GM12878 (cell line): ENCODE measurements around the gene ELAVL1. TPM values are rescaled to one million over a fixed set of nuclear protein-coding genes. Genes with fewer than 3 reads are reported as not detected.

ENCODE experiments used
- ATAC-seq: fragments of 200-7000 bp; cut with Tn5 transposase; 3 replicates; pipeline ENCODE4 v1.9.1; 2020; ENCODE audit warnings: mild to moderate bottlenecking, moderate library complexity
- BruUV-seq: library from RNA; stranded (reverse); fragments of 400-500 nt; replicated peaks from 2 replicates; lab custom pipeline; 2021; lab: Mats Ljungman, UMichigan
- CTCF ChIA-PET: fragments of 300-600 bp; sonication (Branson Sonifier 250); formaldehyde crosslinking; extraction: SDS; loops from one replicate; lab custom pipeline; 2021; ENCODE audit warnings: inconsistent platforms; lab: Yijun Ruan, JAX
- POLR2A ChIA-PET: fragments of 350-600 bp; formaldehyde crosslinking; extraction: SDS; loops from one replicate; lab custom pipeline; 2021; ENCODE audit warnings: inconsistent platforms; lab: Charles Lee
- RAD21 ChIA-PET: fragments of 300-600 bp; sonication (Branson Sonifier 250); formaldehyde crosslinking; loops from one replicate; lab custom pipeline; 2023; ENCODE audit warnings: antibody characterized with exemption; ENCODE audit not compliant: unreplicated experiment; lab: Charles Lee
- SMC1A ChIA-PET: fragments of 300-600 bp; sonication (Branson Sonifier 250); formaldehyde crosslinking; loops from one replicate; lab custom pipeline; 2023; ENCODE audit not compliant: unreplicated experiment, uncharacterized antibody; lab: Charles Lee
- DNase-seq: peaks from one replicate; pipeline ENCODE4 v3.0.0-alpha.2; 2011; ENCODE audit warnings: low read depth, low spot score
- FAIRE-seq: peaks from 3 replicates; lab custom pipeline; 2011; peaks lifted over from hg19 to GRCh38; lab: Jason Lieb, UNC
- H2AFZ ChIP-seq: 2 replicates; pipeline ENCODE4 v1.6.0; 2011; ENCODE audit warnings: low read depth, low read length, control low read depth; ENCODE audit not compliant: control insufficient read depth
- H3K27ac ChIP-seq: 2 replicates; pipeline ENCODE4 v1.5.1; 2011; ENCODE audit warnings: control low read depth; ENCODE audit not compliant: control insufficient read depth, insufficient read depth
- H3K27me3 ChIP-seq, 2 experiments: replicated peaks in 1 of 2; 2 replicates each; pipeline versions ENCODE4 v1.6.0 to v1.6.1; 2011; ENCODE audit warnings: low read length in 1 of 2; ENCODE audit not compliant: control insufficient read depth in 2 of 2, insufficient read depth in 2 of 2
- H3K36me3 ChIP-seq, 2 experiments: 2 replicates each; pipeline ENCODE4 v1.5.1; 2011; ENCODE audit warnings: low read length in 1 of 2; ENCODE audit not compliant: control insufficient read depth in 2 of 2, insufficient read depth in 2 of 2
- H3K4me1 ChIP-seq: 2 replicates; pipeline ENCODE4 v1.6.1; 2011; ENCODE audit warnings: mild to moderate bottlenecking, low read length, moderate library complexity, mixed read lengths; ENCODE audit not compliant: control insufficient read depth, insufficient read depth
- H3K4me2 ChIP-seq: 2 replicates; pipeline ENCODE4 v1.6.0; 2011; ENCODE audit warnings: control low read depth; ENCODE audit not compliant: control insufficient read depth, insufficient read depth
- H3K4me3 ChIP-seq: fragments of 200-600 bp; sonication (generic); 2 replicates; pipeline ENCODE4 v1.5.1; 2016
- H3K79me2 ChIP-seq: 2 replicates; pipeline ENCODE4 v1.6.0; 2011; ENCODE audit warnings: low read length; ENCODE audit not compliant: control insufficient read depth, insufficient read depth
- H3K9ac ChIP-seq: 2 replicates; pipeline ENCODE4 v1.8.0; 2011; ENCODE audit warnings: low read length, control low read depth, mixed read lengths; ENCODE audit not compliant: control insufficient read depth, insufficient read depth
- H3K9me3 ChIP-seq: replicated peaks from 3 replicates; pipeline ENCODE4 v1.5.1; 2011; ENCODE audit warnings: mild to moderate bottlenecking, low read length; ENCODE audit not compliant: control insufficient read depth, insufficient read depth
- H4K20me1 ChIP-seq: 2 replicates; pipeline ENCODE4 v1.6.0; 2011; ENCODE audit not compliant: control insufficient read depth, insufficient read depth
- CBX5 ChIP-seq: sonication (generic); IDR thresholded peaks from 2 replicates; pipeline ENCODE4 v1.6.1; 2016; ENCODE audit warnings: low read depth, moderate library complexity, mild to moderate bottlenecking, inconsistent platforms
- ETV6 ChIP-seq, 2 experiments: fragments of 450-650 bp in 1 of 2; IDR thresholded peaks in 1 of 2; conservative IDR thresholded peaks in 1 of 2; 2 replicates each; pipeline ENCODE4 v1.6.1; 2014; ENCODE audit warnings: antibody characterized with exemption in 1 of 2, borderline replicate concordance in 1 of 2, low read depth in 1 of 2, mild to moderate bottlenecking in 1 of 2, moderate library complexity in 1 of 2
- GATAD2B ChIP-seq: fragments of 450-650 bp; conservative IDR thresholded peaks from 2 replicates; pipeline ENCODE4 v1.6.1; 2017; ENCODE audit warnings: low read depth, mild to moderate bottlenecking, moderate library complexity
- HCFC1 ChIP-seq: fragments of 150-350 bp; IDR thresholded peaks from 2 replicates; pipeline ENCODE4 v1.6.1; 2014; ENCODE audit warnings: low read length
- POLR2A ChIP-seq: IDR thresholded peaks from 2 replicates; pipeline ENCODE4 v1.6.1; 2011; ENCODE audit warnings: low read depth, mild to moderate bottlenecking, low read length
- STAT1 ChIP-seq: fragments of 450-650 bp; conservative IDR thresholded peaks from 2 replicates; pipeline ENCODE4 v1.6.1; 2014; ENCODE audit warnings: antibody characterized with exemption, mild to moderate bottlenecking
- STAT3 ChIP-seq: IDR thresholded peaks from 2 replicates; pipeline ENCODE4 v1.6.1; 2011; ENCODE audit warnings: low read depth, low read length, improper control_type of control experiment
- YY1 ChIP-seq: IDR thresholded peaks from 2 replicates; pipeline ENCODE4 v1.6.1; 2011; ENCODE audit warnings: low read depth, mild to moderate bottlenecking, low read length
- WGBS: methylation state at CpG from one replicate; pipeline ENCODE4 v1.1.6; 2016; ENCODE audit warnings: low lambda C conversion rate; ENCODE audit not compliant: insufficient replicate concordance, insufficient coverage; ENCODE audit errors: missing lambda C conversion rate; 5-methylcytosine and 5-hydroxymethylcytosine counted together
- in situ Hi-C: fragments of 300-500 bp; cut with MboI; formaldehyde crosslinking; loops from 9 replicates; pipeline ENCODE4 v1.14.3; 2018; ENCODE audit warnings: mixed read lengths
- intact Hi-C: fragments of 100-400 bp; cut with micrococcal nuclease; formaldehyde crosslinking; loops from one replicate; pipeline ENCODE4 v1.14.2; 2022; ENCODE audit not compliant: unreplicated experiment
- polyA plus RNA-seq, 11 experiments: library from polyadenylated mRNA; depleted of rRNA in 4 of 11; unstranded in 6 of 11; stranded (reverse) in 5 of 11; fragments of >200 nt; fragmentation: Nextera tagmentation in 4 of 11; fragmentation: Illumina TruSeq in 1 of 11; extraction: Ambion mirVana in 4 of 11; extraction: Trizol in 1 of 11; gene quantifications; 1 replicate in 1 of 11; 2 replicates in 10 of 11; pipeline versions ENCODE4 v1.2.1 to v1.2.3, GENCODE V29; 2011 to 2016; ENCODE audit warnings: inconsistent platforms in 2 of 11, missing spikeins in 2 of 11, low read depth in 1 of 11
- total RNA-seq, 4 experiments: library from RNA; depleted of rRNA in 3 of 4; stranded (reverse); fragments of >200 nt in 3 of 4; fragmentation: Illumina TruSeq in 1 of 4; extraction: Trizol in 1 of 4; gene quantifications; 2 replicates each; pipeline versions ENCODE4 v1.2.1 to v1.2.3, GENCODE V29; 2013 to 2021
- TF ChIP-seq, protein P1 (sequence below): IDR thresholded peaks from 2 replicates; pipeline ENCODE4 v1.6.1; 2012; ENCODE audit warnings: low read depth, low read length, improper control_type of control experiment
- TF ChIP-seq, protein P2 (sequence below): fragments of 450-650 bp; IDR thresholded peaks from 2 replicates; pipeline ENCODE4 v1.6.1; 2017; ENCODE audit warnings: borderline replicate concordance
- TF ChIP-seq, protein P3 (sequence below): fragments of 450-650 bp; IDR thresholded peaks from 2 replicates; pipeline ENCODE4 v1.6.1; 2017; ENCODE audit warnings: mild to moderate bottlenecking, low read depth, inconsistent platforms; ENCODE audit not compliant: poor library complexity, severe bottlenecking
- TF ChIP-seq, protein P4 (sequence below): fragments of 450-650 bp; IDR thresholded peaks from 2 replicates; pipeline ENCODE4 v1.6.1; 2017; ENCODE audit warnings: mild to moderate bottlenecking, moderate library complexity
- TF ChIP-seq, protein P5 (sequence below): fragments of 450-650 bp; formaldehyde crosslinking; IDR thresholded peaks from 2 replicates; pipeline ENCODE4 v1.4.0; 2022; ENCODE audit warnings: mild to moderate bottlenecking, moderate library complexity

Gene ELAVL1
- total and polyA plus RNA-seq, 10 of the 15 experiments (the other 5 are each of a cell fraction or from before 2014, with no cell fraction given), result 7.4 to 155 (median 70.3) TPM

DNA sequence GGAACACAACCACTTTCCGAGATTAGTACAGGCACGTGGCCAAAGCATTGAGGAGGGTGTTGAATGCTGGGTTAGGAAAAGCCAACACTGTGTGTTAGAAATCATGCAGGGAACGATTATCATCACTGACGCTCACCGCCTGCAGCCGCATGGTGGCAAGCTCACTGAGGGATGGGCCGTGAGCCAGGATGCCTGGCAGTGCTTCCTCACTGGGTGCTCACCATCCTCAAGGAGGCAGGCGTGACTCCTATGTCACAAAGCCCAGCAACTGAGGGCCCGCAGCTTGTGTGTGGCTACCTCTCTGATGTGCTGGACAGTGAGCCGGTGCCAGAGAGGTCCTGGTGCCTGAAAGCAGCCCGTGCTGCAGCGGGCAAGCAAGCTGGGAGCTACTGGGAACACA lies 31.6 kb downstream of the ELAVL1 start:
- FAIRE-seq (no peak), DNase-seq (no peak), ATAC-seq (no peak)
- ChIA-PET RAD21 (no interaction called here), CTCF (no interaction called here), POLR2A (no interaction called here), SMC1A (no interaction called here)
- Histone ChIP-seq H3K9me3 (no peaks in the 10 kb centered on the region), H3K4me2 (no peak overlapping the region), H3K36me3 (peaks cover 27 to 40% of the 10 kb centered on the region in 2 experiments; a peak in 3 of 4 replicates), H4K20me1 (no peaks in the 10 kb centered on the region), H2AFZ (no peak overlapping the region), H3K9ac (no peak overlapping the region), H3K4me3 (no peak overlapping the region), H3K27ac (no peak overlapping the region), H3K27me3 (no peaks in the 10 kb centered on the region), H3K79me2 (no peaks in the 10 kb centered on the region), H3K4me1 (no peaks in the 10 kb centered on the region)
- in situ Hi-C loops (no loop called here), intact Hi-C loops (no loop called here)
- BruUV-seq, result no TSS peak
- WGBS, result 97% methylated on average over 12 of the region's 12 CpGs
- TF ChIP-seq ETV6 (conservative IDR thresholded peaks at IDR 0.05 in 1 of 2, IDR thresholded peaks at IDR 0.05 in 1 of 2; ENCODE audit: borderline replicate concordance in 1 of 2, low read depth in 1 of 2) (no peak), CBX5 (no peak), STAT1 (no peak), YY1 (no peak), POLR2A (no peak), HCFC1 (no peak), GATAD2B (no peak), STAT3 (no peak)
- TF ChIP-seq, protein P1, sequence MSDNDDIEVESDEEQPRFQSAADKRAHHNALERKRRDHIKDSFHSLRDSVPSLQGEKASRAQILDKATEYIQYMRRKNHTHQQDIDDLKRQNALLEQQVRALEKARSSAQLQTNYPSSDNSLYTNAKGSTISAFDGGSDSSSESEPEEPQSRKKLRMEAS, result no peak
- TF ChIP-seq, protein P2, sequence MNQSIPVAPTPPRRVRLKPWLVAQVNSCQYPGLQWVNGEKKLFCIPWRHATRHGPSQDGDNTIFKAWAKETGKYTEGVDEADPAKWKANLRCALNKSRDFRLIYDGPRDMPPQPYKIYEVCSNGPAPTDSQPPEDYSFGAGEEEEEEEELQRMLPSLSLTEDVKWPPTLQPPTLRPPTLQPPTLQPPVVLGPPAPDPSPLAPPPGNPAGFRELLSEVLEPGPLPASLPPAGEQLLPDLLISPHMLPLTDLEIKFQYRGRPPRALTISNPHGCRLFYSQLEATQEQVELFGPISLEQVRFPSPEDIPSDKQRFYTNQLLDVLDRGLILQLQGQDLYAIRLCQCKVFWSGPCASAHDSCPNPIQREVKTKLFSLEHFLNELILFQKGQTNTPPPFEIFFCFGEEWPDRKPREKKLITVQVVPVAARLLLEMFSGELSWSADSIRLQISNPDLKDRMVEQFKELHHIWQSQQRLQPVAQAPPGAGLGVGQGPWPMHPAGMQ, result no peak
- TF ChIP-seq, protein P3, sequence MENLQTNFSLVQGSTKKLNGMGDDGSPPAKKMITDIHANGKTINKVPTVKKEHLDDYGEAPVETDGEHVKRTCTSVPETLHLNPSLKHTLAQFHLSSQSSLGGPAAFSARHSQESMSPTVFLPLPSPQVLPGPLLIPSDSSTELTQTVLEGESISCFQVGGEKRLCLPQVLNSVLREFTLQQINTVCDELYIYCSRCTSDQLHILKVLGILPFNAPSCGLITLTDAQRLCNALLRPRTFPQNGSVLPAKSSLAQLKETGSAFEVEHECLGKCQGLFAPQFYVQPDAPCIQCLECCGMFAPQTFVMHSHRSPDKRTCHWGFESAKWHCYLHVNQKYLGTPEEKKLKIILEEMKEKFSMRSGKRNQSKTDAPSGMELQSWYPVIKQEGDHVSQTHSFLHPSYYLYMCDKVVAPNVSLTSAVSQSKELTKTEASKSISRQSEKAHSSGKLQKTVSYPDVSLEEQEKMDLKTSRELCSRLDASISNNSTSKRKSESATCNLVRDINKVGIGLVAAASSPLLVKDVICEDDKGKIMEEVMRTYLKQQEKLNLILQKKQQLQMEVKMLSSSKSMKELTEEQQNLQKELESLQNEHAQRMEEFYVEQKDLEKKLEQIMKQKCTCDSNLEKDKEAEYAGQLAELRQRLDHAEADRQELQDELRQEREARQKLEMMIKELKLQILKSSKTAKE, result no peak
- TF ChIP-seq, protein P4, sequence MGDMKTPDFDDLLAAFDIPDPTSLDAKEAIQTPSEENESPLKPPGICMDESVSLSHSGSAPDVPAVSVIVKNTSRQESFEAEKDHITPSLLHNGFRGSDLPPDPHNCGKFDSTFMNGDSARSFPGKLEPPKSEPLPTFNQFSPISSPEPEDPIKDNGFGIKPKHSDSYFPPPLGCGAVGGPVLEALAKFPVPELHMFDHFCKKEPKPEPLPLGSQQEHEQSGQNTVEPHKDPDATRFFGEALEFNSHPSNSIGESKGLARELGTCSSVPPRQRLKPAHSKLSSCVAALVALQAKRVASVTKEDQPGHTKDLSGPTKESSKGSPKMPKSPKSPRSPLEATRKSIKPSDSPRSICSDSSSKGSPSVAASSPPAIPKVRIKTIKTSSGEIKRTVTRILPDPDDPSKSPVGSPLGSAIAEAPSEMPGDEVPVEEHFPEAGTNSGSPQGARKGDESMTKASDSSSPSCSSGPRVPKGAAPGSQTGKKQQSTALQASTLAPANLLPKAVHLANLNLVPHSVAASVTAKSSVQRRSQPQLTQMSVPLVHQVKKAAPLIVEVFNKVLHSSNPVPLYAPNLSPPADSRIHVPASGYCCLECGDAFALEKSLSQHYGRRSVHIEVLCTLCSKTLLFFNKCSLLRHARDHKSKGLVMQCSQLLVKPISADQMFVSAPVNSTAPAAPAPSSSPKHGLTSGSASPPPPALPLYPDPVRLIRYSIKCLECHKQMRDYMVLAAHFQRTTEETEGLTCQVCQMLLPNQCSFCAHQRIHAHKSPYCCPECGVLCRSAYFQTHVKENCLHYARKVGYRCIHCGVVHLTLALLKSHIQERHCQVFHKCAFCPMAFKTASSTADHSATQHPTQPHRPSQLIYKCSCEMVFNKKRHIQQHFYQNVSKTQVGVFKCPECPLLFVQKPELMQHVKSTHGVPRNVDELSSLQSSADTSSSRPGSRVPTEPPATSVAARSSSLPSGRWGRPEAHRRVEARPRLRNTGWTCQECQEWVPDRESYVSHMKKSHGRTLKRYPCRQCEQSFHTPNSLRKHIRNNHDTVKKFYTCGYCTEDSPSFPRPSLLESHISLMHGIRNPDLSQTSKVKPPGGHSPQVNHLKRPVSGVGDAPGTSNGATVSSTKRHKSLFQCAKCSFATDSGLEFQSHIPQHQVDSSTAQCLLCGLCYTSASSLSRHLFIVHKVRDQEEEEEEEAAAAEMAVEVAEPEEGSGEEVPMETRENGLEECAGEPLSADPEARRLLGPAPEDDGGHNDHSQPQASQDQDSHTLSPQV, result no peak
- TF ChIP-seq, protein P5, sequence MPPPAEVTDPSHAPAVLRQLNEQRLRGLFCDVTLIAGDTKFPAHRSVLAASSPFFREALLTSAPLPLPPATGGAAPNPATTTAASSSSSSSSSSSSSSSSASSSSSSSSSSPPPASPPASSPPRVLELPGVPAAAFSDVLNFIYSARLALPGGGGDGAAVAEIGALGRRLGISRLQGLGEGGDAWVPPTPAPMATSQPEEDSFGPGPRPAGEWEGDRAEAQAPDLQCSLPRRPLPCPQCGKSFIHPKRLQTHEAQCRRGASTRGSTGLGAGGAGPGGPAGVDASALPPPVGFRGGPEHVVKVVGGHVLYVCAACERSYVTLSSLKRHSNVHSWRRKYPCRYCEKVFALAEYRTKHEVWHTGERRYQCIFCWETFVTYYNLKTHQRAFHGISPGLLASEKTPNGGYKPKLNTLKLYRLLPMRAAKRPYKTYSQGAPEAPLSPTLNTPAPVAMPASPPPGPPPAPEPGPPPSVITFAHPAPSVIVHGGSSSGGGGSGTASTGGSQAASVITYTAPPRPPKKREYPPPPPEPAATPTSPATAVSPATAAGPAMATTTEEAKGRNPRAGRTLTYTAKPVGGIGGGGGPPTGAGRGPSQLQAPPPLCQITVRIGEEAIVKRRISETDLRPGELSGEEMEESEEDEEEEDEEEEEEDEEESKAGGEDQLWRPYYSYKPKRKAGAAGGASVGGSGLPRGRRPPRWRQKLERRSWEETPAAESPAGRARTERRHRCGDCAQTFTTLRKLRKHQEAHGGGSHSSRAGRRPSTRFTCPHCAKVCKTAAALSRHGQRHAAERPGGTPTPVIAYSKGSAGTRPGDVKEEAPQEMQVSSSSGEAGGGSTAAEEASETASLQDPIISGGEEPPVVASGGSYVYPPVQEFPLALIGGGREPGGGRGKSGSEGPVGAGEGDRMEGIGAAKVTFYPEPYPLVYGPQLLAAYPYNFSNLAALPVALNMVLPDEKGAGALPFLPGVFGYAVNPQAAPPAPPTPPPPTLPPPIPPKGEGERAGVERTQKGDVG (CRISPR knock-in tag), result no peak
